ENCODE data around the gene MUSTN1.

The MUSTN1 gene

GRCh38 chr3:52852419-52852818 is 17.6 kb upstream of the MUSTN1 start:
- no peak for DNase-seq

- peak in 4 of 56 donors; percentile 8 to 18 (median 14) for DNase-seq
Observed at GRCh38 chr3:52851348-52851747, 16.5 kb upstream of the MUSTN1 start.

GRCh38 chr3:52849656-52850055 is 14.8 kb upstream of the MUSTN1 start:
- no peak for DNase-seq

GRCh38 chr3:52848617-52849016 is 13.8 kb upstream of the MUSTN1 start:
- DNase-seq, result no peak

GRCh38 chr3:52847726-52848125 is 12.9 kb upstream of the MUSTN1 start:
- DNase-seq, result no peak

- DNase-seq, result no peak
Observed at GRCh38 chr3:52847241-52847640, 12.4 kb upstream of the MUSTN1 start.

GRCh38 chr3:52846432-52846965 is 11.7 kb upstream of the MUSTN1 start:
- peak in 2 of 56 donors; percentile 13 to 23 for DNase-seq

- DNase-seq, result peak in 4 of 56 donors; percentile 9 to 15 (median 14)
Observed at GRCh38 chr3:52845691-52846431, 11.0 kb upstream of the MUSTN1 start.

- DNase-seq, result peak in 25 of 56 donors; percentile 9 to 66 (median 29)
Observed at GRCh38 chr3:52845157-52845556, 10.3 kb upstream of the MUSTN1 start.

- DNase-seq, result no peak
Observed at GRCh38 chr3:52844290-52844975, 9.6 kb upstream of the MUSTN1 start.

- no peak for DNase-seq
Observed at GRCh38 chr3:52843881-52844280, 9.1 kb upstream of the MUSTN1 start.

GRCh38 chr3:52843108-52843865 is 8.5 kb upstream of the MUSTN1 start:
- DNase-seq, result no peak

- DNase-seq, result no peak
Observed at GRCh38 chr3:52842424-52842823, 7.6 kb upstream of the MUSTN1 start.

GRCh38 chr3:52841981-52842340 is 7.1 kb upstream of the MUSTN1 start:
- no peak for DNase-seq

- DNase-seq, result no peak
Observed at GRCh38 chr3:52841211-52841980, 6.6 kb upstream of the MUSTN1 start.

GRCh38 chr3:52839892-52840545 is 5.2 kb upstream of the MUSTN1 start:
- no peak for DNase-seq

- DNase-seq, result no peak
Observed at GRCh38 chr3:52839268-52839575, 4.4 kb upstream of the MUSTN1 start.

GRCh38 chr3:52838561-52839267 is 3.9 kb upstream of the MUSTN1 start:
- no peak for DNase-seq

GRCh38 chr3:52836986-52837385 is 2.2 kb upstream of the MUSTN1 start:
- no peak for DNase-seq

- no peak for DNase-seq
Observed at GRCh38 chr3:52836471-52836845, 1.6 kb upstream of the MUSTN1 start.
